HAP-1 (cell line): ENCODE measurements around the gene PCMT1.

Experiments used
- DNase-seq, 2 experiments: peaks; one replicate each; pipeline ENCODE4 v3.0.0-alpha.2; 2016 to 2020; ENCODE audit warnings: low spot score in 2 of 2
- H3K27me3 ChIP-seq: fragments of 250-450 bp; sonication (Bioruptor Pico); 2 replicates; pipeline ENCODE4 v1.5.1; 2020; ENCODE audit warnings: low read depth, mild to moderate bottlenecking, moderate library complexity
- H3K36me3 ChIP-seq: fragments of 250-450 bp; sonication (Bioruptor Pico); replicated peaks from 2 replicates; pipeline ENCODE4 v1.5.1; 2020; ENCODE audit warnings: mild to moderate bottlenecking
- H3K4me1 ChIP-seq: fragments of 250-450 bp; sonication (Bioruptor Pico); 2 replicates; pipeline ENCODE4 v1.5.1; 2020; ENCODE audit warnings: mild to moderate bottlenecking
- H3K4me3 ChIP-seq: fragments of 250-450 bp; sonication (Bioruptor Pico); 2 replicates; pipeline ENCODE4 v1.5.1; 2020; ENCODE audit warnings: mild to moderate bottlenecking, moderate library complexity
- H3K9me3 ChIP-seq: fragments of 250-450 bp; sonication (Bioruptor Pico); 2 replicates; pipeline ENCODE4 v1.5.1; 2020; ENCODE audit warnings: mild to moderate bottlenecking, moderate library complexity
- in situ Hi-C: fragments of 300-500 bp; cut with MboI; formaldehyde crosslinking; loops from 3 replicates; pipeline ENCODE4 v1.14.3; 2020; ENCODE audit warnings: low sequenced_read_pairs, inconsistent platforms, mixed read lengths

The PCMT1 gene

DNA sequence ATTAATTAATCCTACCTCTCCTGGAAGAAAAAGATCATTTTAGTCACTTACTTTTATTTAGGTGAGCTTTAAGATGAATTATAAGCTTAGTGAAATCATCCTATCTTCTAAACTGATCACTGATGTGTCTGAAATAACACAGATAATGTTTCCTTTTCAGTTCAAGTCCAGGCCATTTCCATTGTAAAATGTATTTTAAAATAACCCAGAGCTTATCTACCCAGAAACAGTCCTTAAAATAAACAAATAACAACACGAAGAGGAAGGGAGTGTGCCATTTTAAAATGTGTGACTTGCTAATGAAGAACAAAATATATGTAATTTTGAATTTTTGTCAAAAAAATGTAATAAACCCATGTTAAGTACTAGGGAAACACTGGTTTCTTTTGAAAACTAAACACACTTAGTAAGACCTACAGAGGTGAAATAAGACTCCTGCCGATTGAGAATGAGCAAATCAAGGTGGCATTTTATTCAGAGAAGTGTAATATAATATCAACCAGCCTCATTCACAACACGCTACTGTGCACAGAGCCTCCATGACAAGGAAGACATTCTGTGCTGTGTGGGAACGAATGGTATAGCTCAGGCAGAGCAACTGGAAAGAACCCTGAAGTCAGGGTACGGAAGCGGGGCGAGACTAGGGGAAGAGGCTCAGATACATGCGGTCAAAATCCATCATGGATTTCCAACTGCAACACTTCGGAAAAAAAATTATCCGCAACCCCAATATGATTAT lies 106.9 kb downstream of the PCMT1 start:
- in situ Hi-C loops, result no loop called here
- Histone ChIP-seq H3K27me3 (no peaks in the 10 kb centered on the region), H3K4me1 (peaks cover 18% of the 10 kb centered on the region), H3K36me3 (no peaks in the 10 kb centered on the region), H3K9me3 (no peaks in the 10 kb centered on the region), H3K4me3 (no peak overlapping the region)
- DNase-seq, result no peak

DNA sequence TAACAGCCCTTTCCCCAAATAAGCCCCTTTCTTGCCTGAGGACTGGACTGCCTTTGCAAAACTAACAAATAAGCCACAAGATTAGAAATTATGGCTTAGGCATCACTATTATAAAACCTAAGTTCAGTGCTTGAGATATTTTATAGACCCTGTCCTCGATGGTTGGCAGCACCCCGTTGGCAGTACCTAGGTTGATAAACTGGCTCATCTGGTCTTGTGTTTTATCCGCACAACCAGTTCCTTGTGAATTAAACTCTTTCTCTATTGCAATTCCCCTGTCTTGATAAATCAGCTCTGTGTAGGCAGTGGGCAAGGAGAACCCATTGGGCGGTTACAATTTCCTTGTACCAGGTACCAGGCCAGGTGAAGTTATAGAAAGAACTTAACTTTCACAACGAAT lies 108.0 kb downstream of the PCMT1 start:
- H3K4me1 ChIP-seq, result peaks cover 18% of the 10 kb centered on the region
- H3K4me3 ChIP-seq, result no peak overlapping the region
- no peak for DNase-seq
- H3K27me3 ChIP-seq, result no peaks in the 10 kb centered on the region
- no peaks in the 10 kb centered on the region for H3K9me3 ChIP-seq
- in situ Hi-C loops, result no loop called here
- H3K36me3 ChIP-seq, result 0 out of 2 replicates have a peak, but pooled peaks cover 2% of the 10 kb centered on the region

- Histone ChIP-seq H3K4me1 (peaks cover 18% of the 10 kb centered on the region), H3K4me3 (no peak overlapping the region), H3K36me3 (0 out of 2 replicates have a peak, but pooled peaks cover 2% of the 10 kb centered on the region), H3K27me3 (no peaks in the 10 kb centered on the region), H3K9me3 (no peaks in the 10 kb centered on the region)
- DNase-seq, result no peak
- in situ Hi-C loops, result no loop called here
These were observed 109.8 kb downstream of the PCMT1 start for GRCh38 chr6:149859368-149859767.

- H3K9me3 ChIP-seq, result no peaks in the 10 kb centered on the region
- H3K4me1 ChIP-seq, result peaks cover 18% of the 10 kb centered on the region
- in situ Hi-C loops, result no loop called here
- 0 out of 2 replicates have a peak, but pooled peaks cover 2% of the 10 kb centered on the region for H3K36me3 ChIP-seq
- H3K4me3 ChIP-seq, result no peak overlapping the region
- H3K27me3 ChIP-seq, result no peaks in the 10 kb centered on the region
- no peak for DNase-seq
These were observed 110.4 kb downstream of the PCMT1 start for GRCh38 chr6:149859938-149860337.

- in situ Hi-C loops, result no loop called here
- Histone ChIP-seq H3K27me3 (no peaks in the 10 kb centered on the region), H3K4me3 (no peak overlapping the region), H3K4me1 (peaks cover 18% of the 10 kb centered on the region), H3K36me3 (0 out of 2 replicates have a peak, but pooled peaks cover 2% of the 10 kb centered on the region), H3K9me3 (no peaks in the 10 kb centered on the region)
- no peak for DNase-seq
These were observed 110.9 kb downstream of the PCMT1 start for GRCh38 chr6:149860513-149860833.
